Smooth muscle cell (in vitro differentiated cells): Measurements from ENCODE around the gene CAND1. TPM values are rescaled to one million over a fixed set of nuclear protein-coding genes. Genes with fewer than 3 reads are reported as not detected.

Source experiments
- DNase-seq: peaks from one replicate; lab custom pipeline; 2025; ENCODE audit not compliant: unreplicated experiment; lab: John Stamatoyannopoulos, UW
- H2AFZ ChIP-seq: fragments of 200-600 bp; sonication (generic); 2 replicates; pipeline ENCODE4 v1.6.0; 2016; ENCODE audit warnings: antibody characterized with exemption, low read depth, mild to moderate bottlenecking
- H3F3A ChIP-seq: fragments of 200-600 bp; sonication (generic); 2 replicates; pipeline ENCODE4 v1.6.0; 2017; ENCODE audit warnings: antibody characterized with exemption, low read depth
- H3K27ac ChIP-seq: fragments of 200-600 bp; sonication (generic); 2 replicates; pipeline ENCODE4 v1.5.1; 2016; ENCODE audit warnings: low read depth, mild to moderate bottlenecking
- H3K27me3 ChIP-seq: fragments of 200-600 bp; sonication (generic); 2 replicates; pipeline ENCODE4 v1.6.1; 2016; ENCODE audit warnings: low read depth, mild to moderate bottlenecking
- H3K36me3 ChIP-seq: fragments of 200-600 bp; sonication (generic); 2 replicates; pipeline ENCODE4 v1.5.1; 2016; ENCODE audit warnings: low read depth
- H3K4me1 ChIP-seq: fragments of 200-600 bp; sonication (generic); 2 replicates; pipeline ENCODE4 v1.5.1; 2016; ENCODE audit warnings: low read depth
- H3K4me2 ChIP-seq: fragments of 200-600 bp; sonication (generic); 2 replicates; pipeline ENCODE4 v1.6.0; 2016; ENCODE audit warnings: mild to moderate bottlenecking
- H3K4me3 ChIP-seq: fragments of 200-600 bp; sonication (generic); 2 replicates; pipeline ENCODE4 v1.5.1; 2016; ENCODE audit warnings: mild to moderate bottlenecking
- H3K79me2 ChIP-seq: fragments of 200-600 bp; sonication (generic); 2 replicates; pipeline ENCODE4 v1.6.0; 2016; ENCODE audit warnings: low read depth, mild to moderate bottlenecking
- H3K9ac ChIP-seq: fragments of 200-600 bp; sonication (generic); 2 replicates; pipeline ENCODE4 v1.6.0; 2016; ENCODE audit warnings: low read depth
- H3K9me3 ChIP-seq: fragments of 200-600 bp; sonication (generic); replicated peaks from 2 replicates; pipeline ENCODE4 v1.5.1; 2016; ENCODE audit warnings: low read depth
- H4K20me1 ChIP-seq: fragments of 200-600 bp; sonication (generic); 2 replicates; pipeline ENCODE4 v1.6.0; 2016; ENCODE audit warnings: low read depth
- WGBS: methylation state at CpG from one replicate; pipeline ENCODE4 v1.1.7; 2016; ENCODE audit warnings: low lambda C conversion rate; 5-methylcytosine and 5-hydroxymethylcytosine counted together
- polyA plus RNA-seq: library from polyadenylated mRNA; unstranded; fragments of >200 nt; fragmentation: Nextera tagmentation; extraction: Ambion mirVana; gene quantifications from 2 replicates; pipeline ENCODE4 v1.2.1, GENCODE V29; 2016
- total RNA-seq: library from RNA; depleted of rRNA; stranded (reverse); fragments of >200 nt; gene quantifications from 2 replicates; pipeline ENCODE4 v1.2.3, GENCODE V29; 2014
- TF ChIP-seq, protein P1 (sequence below): fragments of 200-600 bp; sonication (generic); IDR thresholded peaks from 2 replicates; pipeline ENCODE4 v1.5.1; 2017; ENCODE audit warnings: borderline replicate concordance, mild to moderate bottlenecking, antibody characterized with exemption; ENCODE audit not compliant: insufficient read depth, poor library complexity, severe bottlenecking

Gene CAND1
- total and polyA plus RNA-seq, 2 experiments from 2014 or later, result 122 to 123 TPM

DNA sequence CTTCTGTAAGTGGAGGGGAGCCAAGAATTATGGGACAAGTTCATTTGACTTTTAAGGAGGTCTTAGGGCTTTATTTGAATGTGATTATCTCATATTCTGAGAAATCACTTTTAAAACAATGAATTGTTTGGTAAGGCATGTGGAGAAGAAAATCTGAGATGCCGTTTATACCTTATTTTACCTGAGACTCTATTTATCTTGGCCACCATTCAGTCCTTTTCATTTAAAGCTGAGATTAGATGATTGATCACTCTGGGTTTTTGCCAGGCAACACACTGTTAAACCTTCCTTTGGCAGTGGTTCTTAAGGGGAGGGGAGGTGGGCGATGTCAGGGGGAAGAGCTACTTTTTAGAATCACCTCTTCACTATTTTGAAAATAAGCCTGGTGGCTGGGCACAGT is 11.4 kb downstream of the CAND1 start:
- peaks cover 16% of the 10 kb centered on the region for H3K4me1 ChIP-seq
- H3K4me3 ChIP-seq, result no peak overlapping the region
- peaks cover 100% of the 10 kb centered on the region for H4K20me1 ChIP-seq
- H3K27me3 ChIP-seq, result no peaks in the 10 kb centered on the region
- H3K27ac ChIP-seq, result no peak overlapping the region
- 50% methylated on average over 2 of the region's 2 CpGs for whole genome bisulfite sequencing
- TF ChIP-seq, protein P1, sequence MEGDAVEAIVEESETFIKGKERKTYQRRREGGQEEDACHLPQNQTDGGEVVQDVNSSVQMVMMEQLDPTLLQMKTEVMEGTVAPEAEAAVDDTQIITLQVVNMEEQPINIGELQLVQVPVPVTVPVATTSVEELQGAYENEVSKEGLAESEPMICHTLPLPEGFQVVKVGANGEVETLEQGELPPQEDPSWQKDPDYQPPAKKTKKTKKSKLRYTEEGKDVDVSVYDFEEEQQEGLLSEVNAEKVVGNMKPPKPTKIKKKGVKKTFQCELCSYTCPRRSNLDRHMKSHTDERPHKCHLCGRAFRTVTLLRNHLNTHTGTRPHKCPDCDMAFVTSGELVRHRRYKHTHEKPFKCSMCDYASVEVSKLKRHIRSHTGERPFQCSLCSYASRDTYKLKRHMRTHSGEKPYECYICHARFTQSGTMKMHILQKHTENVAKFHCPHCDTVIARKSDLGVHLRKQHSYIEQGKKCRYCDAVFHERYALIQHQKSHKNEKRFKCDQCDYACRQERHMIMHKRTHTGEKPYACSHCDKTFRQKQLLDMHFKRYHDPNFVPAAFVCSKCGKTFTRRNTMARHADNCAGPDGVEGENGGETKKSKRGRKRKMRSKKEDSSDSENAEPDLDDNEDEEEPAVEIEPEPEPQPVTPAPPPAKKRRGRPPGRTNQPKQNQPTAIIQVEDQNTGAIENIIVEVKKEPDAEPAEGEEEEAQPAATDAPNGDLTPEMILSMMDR, result no peak
- DNase-seq, result no peak
- H3K9me3 ChIP-seq, result no peaks in the 10 kb centered on the region
- H3K4me2 ChIP-seq, result no peak overlapping the region
- H3K79me2 ChIP-seq, result peaks cover 100% of the 10 kb centered on the region
- H3K9ac ChIP-seq, result no peak overlapping the region
- peaks cover 18% of the 10 kb centered on the region for H3F3A ChIP-seq
- no peak overlapping the region for H2AFZ ChIP-seq
- H3K36me3 ChIP-seq, result peaks cover 11% of the 10 kb centered on the region

- H4K20me1 ChIP-seq, result peaks cover 98% of the 10 kb centered on the region
- no peaks in the 10 kb centered on the region for H3K9me3 ChIP-seq
- no peak overlapping the region for H3K4me2 ChIP-seq
- no peak overlapping the region for H3K27ac ChIP-seq
- H3F3A ChIP-seq, result no peaks in the 10 kb centered on the region
- no peak for DNase-seq
- no peak overlapping the region for H3K4me3 ChIP-seq
- peaks cover 14% of the 10 kb centered on the region for H3K36me3 ChIP-seq
- 97% methylated on average over 2 of the region's 2 CpGs for WGBS
- no peaks in the 10 kb centered on the region for H3K4me1 ChIP-seq
- TF ChIP-seq, protein P1, result no peak
- H3K79me2 ChIP-seq, result peaks cover 100% of the 10 kb centered on the region
- H3K9ac ChIP-seq, result no peak overlapping the region
- no peaks in the 10 kb centered on the region for H3K27me3 ChIP-seq
- no peak overlapping the region for H2AFZ ChIP-seq
These were observed 15.4 kb downstream of the CAND1 start for GRCh38 chr12:67284561-67284960.

DNA sequence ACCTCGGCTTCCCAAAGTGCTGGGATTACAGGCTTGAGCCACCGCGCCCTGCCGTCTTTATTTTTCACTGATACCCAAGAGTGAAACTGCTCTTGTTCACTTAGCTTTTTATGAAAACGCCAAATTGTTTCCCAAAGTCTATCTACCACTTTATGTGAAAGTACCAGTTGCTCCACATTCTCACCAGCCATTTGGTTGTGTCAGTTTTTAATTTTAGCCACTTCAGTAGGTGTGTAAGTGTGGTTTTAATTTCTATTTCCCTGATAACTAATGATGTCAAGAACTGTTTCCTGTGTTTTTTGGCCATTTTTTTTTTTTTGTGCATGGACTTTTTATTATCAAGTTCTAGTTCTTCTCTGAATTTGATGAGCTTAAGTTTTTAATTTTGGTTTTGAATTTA is 17.1 kb downstream of the CAND1 start:
- WGBS, result 94% methylated on average over 5 of the region's 5 CpGs

DNA sequence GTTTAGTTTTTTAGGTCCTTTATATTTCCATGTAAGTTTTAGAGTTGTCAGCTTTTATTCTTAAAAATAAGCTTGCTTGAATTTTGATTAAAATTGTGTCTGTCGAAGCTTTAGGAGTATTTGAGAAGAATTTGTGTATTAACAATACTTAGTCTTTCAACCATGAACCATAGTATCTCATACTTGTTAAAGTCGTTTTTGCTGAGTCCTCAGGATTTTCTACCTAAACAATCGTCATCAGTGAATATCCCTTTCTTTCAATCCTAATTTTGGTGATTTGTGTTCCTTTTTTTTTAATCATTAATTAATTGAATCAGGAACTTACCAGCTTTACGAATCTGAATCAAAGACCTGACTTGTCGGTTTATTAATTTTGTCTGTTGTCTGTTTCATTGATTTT is 18.2 kb downstream of the CAND1 start:
- Histone ChIP-seq H3F3A (no peaks in the 10 kb centered on the region), H3K27me3 (no peaks in the 10 kb centered on the region), H3K4me1 (no peaks in the 10 kb centered on the region), H3K79me2 (peaks cover 100% of the 10 kb centered on the region), H3K9ac (no peak overlapping the region), H3K4me2 (no peak overlapping the region), H3K9me3 (no peaks in the 10 kb centered on the region), H3K27ac (no peak overlapping the region), H2AFZ (no peak overlapping the region), H3K36me3 (peaks cover 8% of the 10 kb centered on the region), H3K4me3 (no peak overlapping the region), H4K20me1 (peaks cover 98% of the 10 kb centered on the region)
- 96% methylated on average over 5 of the region's 5 CpGs for WGBS
- TF ChIP-seq, protein P1, result no peak
- DNase-seq, result no peak

More for the DNA sequence above, 17.1 kb downstream of the CAND1 start:
- H3F3A ChIP-seq, result no peaks in the 10 kb centered on the region
- DNase-seq, result no peak
- peaks cover 100% of the 10 kb centered on the region for H3K79me2 ChIP-seq
- H2AFZ ChIP-seq, result no peak overlapping the region
- H3K9ac ChIP-seq, result no peak overlapping the region
- TF ChIP-seq, protein P1, result no peak
- H3K9me3 ChIP-seq, result no peaks in the 10 kb centered on the region
- no peak overlapping the region for H3K27ac ChIP-seq
- peaks cover 14% of the 10 kb centered on the region for H3K36me3 ChIP-seq
- H4K20me1 ChIP-seq, result peaks cover 98% of the 10 kb centered on the region
- no peaks in the 10 kb centered on the region for H3K27me3 ChIP-seq
- H3K4me1 ChIP-seq, result no peaks in the 10 kb centered on the region
- H3K4me2 ChIP-seq, result no peak overlapping the region
- no peak overlapping the region for H3K4me3 ChIP-seq
